ENCODE results near the gene ERCC3.

DNA sequence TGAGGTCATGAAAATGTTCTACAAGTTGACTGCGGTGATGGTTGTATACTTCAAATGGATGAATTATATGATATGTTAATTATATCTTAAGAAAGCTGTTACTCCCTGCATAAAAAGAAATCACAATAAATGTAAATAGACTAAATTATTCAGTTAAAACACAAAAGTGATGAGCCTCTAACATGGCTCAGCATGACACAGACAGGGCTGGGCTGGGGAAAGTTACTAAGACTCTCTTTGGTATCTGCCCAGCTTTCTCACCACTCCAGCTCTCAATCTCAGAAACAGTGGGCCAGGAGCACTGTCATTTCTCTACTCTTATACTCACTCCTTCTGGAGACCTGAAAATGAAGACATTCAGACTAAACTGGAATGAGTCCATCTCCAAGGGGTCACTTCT is 77.4 kb downstream of the ERCC3 start:
- TF ChIP-seq RAD21 (CRISPR knock-in tag; IDR thresholded peaks at IDR 0.05), result no peak
- TF ChIP-seq ZC3H13 (CRISPR knock-in tag; IDR thresholded peaks at IDR 0.05), result no peak
- no peak for TF ChIP-seq EP300 (IDR thresholded peaks at IDR 0.05; ENCODE audit: low read depth in 2 of 2, low read length in 2 of 2)
- no peak for TF ChIP-seq EP300 (CRISPR knock-in tag; IDR thresholded peaks at IDR 0.05; ENCODE audit: borderline replicate concordance)
- TF ChIP-seq POLR2A (IDR thresholded peaks at IDR 0.05; ENCODE audit: insufficient read depth in 1 of 2, low read depth in 2 of 2, low read length in 2 of 2), result no peak
- TF ChIP-seq MLLT10 (CRISPR knock-in tag; IDR thresholded peaks at IDR 0.05), result no peak
- no peak for TF ChIP-seq BHLHE40 (IDR thresholded peaks at IDR 0.05; ENCODE audit: low read length)
- TF ChIP-seq, protein P1, sequence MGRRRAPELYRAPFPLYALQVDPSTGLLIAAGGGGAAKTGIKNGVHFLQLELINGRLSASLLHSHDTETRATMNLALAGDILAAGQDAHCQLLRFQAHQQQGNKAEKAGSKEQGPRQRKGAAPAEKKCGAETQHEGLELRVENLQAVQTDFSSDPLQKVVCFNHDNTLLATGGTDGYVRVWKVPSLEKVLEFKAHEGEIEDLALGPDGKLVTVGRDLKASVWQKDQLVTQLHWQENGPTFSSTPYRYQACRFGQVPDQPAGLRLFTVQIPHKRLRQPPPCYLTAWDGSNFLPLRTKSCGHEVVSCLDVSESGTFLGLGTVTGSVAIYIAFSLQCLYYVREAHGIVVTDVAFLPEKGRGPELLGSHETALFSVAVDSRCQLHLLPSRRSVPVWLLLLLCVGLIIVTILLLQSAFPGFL (CRISPR knock-in tag; IDR thresholded peaks at IDR 0.05), result no peak
- no peak for TF ChIP-seq KAT8 (CRISPR knock-in tag; IDR thresholded peaks at IDR 0.05)
- TF ChIP-seq TAF1 (CRISPR knock-in tag; IDR thresholded peaks at IDR 0.05), result no peak
- TF ChIP-seq MTA1 (CRISPR knock-in tag; IDR thresholded peaks at IDR 0.05; ENCODE audit: borderline replicate concordance), result no peak
